Forelimb muscle (tissue), 1 donor: Measurements from ENCODE around the gene ZIM2. TPM values are rescaled to one million over a fixed set of nuclear protein-coding genes. Genes with fewer than 3 reads are reported as not detected.

Source experiments
- DNase-seq: peaks from one replicate; pipeline ENCODE4 v3.0.0-alpha.2; 2013; ENCODE audit warnings: low read depth
- polyA plus RNA-seq: library from polyadenylated mRNA; unstranded; fragments of 120-200 nt; gene quantifications from one replicate; pipeline ENCODE4 v1.2.1, GENCODE V29; 2013; ENCODE audit not compliant: insufficient read length

The ZIM2 gene
- polyA plus RNA-seq, 1 donor = 5.2 TPM

DNA sequence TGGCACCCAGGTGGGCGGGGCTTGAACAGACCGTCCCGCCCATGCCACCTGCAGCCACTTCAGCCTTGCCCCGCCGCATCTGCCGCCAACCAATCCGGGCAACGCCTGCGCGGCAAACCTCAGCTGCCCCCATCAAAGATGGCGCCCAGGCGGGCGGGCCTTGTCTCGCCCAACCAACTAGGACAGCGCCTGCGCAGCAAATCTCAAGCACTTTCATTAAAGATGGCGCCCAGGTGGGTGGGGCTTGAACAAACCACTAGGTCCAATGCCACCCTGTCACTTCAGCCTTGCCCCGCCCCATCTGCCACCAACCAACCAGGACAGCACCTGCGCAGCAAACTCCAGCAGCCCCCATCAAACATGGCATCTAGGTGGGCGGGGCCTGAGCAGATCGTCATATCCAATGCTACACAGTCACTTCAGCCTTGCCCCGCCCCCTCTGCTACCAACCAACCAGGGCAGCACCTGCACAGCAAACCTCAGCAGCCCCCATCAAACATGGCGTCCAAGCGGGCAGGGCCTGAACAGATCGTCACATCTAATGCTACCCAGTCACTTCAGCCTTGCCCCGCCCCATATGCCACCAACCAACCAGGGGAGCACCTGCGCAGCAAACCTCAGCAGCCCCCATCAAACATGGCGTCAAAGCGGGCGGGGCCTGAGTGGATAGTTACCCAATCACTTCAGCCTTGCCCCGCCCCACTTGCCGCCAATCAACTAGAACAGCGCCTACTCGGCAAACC lies 1.4 kb downstream of the ZIM2 start:
- DNase-seq = peak; percentile 87

DNA sequence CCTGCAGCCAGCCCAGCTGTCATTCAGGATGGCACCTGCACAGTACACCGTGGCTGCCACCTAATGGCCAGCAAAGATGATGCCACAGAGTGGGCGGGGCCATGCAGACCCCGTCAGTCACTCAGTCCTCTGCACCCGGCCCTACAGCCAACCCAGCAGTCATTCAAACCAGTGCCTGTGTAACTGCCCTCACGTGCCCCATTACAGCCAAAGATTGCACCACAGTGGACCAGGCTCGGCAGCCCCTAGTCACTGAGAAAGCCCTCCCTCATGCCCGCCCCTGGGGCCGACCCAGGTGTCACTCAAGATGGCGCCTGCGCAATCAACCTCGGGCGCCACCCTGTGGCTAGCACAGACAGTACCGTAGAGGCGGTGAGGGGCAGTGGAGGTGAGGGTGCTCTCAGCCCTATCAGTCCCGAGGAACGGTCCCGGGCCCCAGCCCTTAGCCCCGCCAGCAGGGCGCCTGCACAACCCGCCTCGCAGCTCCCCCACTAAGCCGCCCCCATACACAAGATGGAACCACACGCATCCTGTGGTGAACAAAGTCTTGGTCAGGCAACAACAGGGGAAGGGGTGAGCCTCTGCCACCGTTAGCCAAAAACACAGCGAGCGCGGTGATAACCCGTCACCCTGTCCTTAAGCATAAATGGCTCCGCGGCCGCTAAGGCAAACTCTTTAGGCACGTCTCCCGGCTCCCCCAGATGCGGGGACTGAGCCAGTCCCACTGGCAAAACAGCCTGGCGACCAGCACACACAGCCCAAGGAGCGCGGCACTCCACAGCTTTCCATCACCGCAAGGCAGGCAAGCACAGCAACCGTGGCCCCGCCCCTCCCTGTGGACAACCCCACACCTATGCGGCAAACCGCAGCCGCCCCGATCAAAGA lies 2.3 kb downstream of the ZIM2 start:
- no peak for DNase-seq

DNA sequence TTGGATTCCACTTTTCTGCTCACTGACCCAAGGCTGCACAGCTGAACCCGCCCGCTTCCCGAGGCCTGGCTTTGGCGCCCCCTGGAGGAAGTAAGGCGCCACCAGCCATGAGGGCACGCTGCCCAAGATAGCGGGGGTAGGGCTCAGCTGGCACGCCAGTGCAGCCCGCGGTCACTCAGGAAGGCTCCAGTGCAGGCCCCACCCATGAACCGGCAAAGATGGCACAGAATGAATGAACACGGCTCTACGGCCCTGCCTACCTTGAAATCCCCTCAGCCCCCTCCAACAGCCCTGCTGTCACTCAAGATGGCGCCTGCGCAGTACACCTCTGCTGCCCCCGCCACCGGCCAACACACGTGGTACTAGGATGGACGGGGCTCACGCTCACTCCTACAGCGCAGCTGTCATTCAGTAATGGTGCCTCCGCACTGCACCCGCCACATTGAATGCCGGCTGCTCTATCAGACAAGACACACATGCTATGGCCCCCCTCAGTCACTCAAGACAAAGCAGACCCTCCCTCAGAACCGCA lies 3.0 kb downstream of the ZIM2 start:
- DNase-seq = no peak

DNA sequence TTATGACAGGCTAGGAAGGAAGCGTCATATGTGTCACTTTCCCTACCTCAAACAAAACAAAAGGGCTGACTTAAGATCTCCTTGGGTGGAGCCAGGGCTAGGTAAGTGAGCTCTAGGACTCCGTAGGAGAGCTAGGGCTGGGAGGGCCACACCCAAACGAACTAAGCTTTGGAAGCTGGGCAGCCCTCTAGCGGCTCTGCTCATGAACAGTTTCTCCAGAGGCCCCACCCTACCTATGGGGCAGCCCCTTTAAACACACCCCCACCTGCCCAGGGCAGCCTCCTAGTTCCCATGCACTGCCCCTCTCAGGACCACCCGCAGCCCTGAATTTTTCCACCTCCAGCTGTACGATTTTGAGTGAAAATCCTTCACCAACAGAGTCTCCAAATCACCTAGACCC lies 3.5 kb downstream of the ZIM2 start:
- no peak for DNase-seq

DNA sequence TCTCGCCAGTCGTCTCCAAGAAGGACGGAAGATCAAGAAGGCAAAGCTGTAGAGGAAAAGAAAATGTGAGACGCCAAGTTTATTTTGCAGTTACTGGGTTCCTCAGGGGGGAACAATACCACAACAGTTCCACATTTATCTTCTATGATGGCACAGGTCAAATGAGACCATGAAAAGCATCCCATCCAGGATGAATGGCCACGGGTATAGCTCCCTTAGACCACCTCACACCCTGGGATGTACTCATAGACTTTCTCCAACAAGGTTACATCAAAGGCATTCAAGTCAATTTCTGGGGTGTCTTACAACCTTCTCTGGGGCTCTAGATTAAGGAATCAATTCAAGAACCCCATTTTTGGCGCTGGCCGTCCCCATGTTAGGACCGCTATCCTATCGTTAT lies 4.5 kb downstream of the ZIM2 start:
- no peak for DNase-seq

DNA sequence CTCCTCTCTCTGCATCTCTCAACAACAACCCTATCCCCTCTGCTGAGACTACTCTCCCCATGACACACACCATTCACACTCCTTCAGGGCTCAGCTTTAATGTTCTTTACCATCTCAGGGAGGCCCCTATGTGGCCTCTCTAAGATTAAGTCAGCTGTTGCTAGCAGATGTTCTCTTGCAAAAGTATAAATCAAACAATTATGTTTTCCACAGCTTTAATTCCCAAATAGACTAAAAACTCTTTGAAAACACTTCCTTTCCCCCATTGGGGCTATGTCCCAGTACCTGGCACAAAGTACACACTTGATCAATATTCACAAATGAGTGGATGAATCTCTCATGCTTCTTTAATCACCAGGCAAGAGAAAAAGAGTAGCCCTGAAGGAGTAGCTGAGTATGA lies 5.1 kb downstream of the ZIM2 start:
- no peak for DNase-seq

DNA sequence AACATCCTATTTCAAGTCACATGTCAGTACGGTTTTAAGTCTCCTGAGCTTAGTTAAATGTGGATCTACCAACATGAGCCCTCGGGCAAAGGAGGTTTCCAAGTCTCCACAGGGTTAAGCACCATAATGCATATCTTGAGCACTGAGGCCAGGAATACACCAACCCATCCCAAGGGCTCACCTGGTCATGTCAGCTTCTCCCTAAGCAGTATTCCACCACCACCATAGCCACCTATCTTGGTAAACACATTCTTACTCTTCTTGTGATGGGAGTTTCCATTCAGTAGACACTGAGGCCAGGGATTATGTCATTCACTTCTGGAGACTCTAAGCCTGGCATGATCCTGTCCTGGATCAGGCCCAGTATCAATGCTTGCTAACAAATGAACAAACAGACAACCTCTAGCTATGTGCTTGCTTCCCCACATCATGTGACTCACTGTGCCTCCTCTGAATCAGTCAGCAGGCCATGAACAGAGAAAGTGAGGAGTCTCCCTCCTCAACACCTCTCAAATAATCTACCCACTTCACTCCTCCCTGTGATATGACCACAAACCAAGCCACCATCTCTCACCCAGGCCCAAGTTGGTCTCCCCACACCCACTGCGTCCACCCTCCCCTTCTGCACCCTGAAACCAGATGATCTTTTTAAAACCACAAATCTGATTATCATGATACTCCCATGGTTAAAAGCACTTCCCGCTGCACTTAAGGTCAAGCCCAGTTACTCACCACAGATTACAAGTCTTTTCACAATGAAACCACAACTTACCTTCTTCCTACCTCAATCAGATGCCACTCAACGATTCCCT lies 5.8 kb downstream of the ZIM2 start:
- no peak for DNase-seq

DNA sequence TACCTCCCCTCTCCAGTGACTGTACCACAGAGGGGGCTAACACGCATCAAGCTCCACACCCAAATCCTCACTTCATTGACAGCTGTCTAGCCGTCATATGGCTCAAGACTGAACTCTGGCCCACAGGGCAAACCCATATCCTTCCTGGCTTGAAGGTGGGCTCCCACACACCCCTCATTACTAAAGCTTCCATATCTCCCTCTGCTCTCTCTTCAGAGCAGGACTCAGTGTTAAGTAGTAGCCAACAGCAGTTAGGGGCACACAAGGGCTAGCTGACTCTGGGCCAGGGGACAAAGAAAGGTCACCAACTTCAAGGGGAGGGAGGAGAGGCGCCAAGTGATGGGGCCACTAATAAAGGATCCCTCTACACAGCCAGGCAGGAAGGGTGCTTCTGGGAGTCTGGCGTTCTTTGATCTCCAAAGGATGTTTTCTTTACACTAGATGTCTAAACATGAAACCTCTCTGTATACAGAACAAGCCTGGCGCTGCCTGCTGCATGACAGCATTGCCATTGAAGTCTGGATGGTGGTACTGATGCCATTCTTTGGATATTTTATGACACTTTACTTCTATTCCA lies 8.1 kb downstream of the ZIM2 start:
- DNase-seq = no peak

DNA sequence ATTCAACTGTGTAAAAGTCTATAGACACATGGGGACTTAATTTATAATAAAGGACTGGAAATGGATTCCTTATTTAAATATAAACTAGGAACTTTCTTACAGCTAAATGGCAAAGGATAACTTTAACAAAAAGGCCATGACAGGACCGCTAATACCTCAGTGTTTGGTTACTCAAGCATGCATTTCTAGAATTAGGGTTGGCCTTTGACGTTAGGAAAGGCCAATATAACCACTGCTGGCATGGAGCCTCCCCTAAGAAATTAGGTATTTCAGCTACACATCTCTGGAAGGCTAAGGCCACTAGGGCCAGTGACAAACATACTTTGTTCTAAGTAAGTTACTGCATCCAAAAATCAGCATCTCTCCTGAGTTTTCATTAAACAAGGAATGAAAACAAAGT lies 9.3 kb downstream of the ZIM2 start:
- DNase-seq = no peak

DNA sequence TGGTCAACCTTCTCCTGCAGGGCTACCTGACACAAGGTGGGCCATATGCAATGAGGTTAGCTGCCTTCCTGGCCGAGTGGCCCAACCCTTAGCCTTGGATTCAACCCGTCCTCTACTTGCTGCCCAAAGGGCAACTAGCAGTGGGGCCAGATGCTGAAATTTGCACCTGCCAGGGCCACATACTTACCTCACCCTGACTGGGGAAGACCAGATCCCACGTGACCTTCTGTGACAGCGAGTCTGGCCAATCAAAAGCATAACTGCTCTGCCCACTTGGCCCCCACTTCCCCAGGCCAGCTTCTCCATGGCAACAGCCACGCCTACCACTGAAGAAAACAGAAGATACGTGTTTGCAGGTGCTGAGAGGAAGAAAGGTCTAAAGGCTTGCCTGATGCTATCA lies 10.9 kb downstream of the ZIM2 start:
- no peak for DNase-seq

DNA sequence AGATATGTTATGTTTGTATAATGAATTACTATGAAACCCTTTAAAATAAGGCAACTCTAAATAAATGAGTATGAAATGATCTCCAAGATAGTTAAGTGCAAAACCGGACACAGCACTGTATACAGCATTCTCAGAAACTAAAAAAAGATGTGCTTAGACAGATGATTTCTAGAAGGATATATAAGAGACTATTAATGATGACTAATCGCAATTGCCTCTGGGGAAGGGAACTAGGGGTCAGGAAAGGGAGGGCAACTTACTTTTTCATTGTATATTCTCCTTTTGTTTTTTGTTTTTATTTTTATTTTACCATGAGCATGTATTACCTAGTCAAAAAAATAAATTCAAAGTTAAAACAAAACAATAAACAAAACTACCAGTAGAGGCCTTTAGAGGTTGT lies 12.8 kb downstream of the ZIM2 start:
- no peak for DNase-seq

DNA sequence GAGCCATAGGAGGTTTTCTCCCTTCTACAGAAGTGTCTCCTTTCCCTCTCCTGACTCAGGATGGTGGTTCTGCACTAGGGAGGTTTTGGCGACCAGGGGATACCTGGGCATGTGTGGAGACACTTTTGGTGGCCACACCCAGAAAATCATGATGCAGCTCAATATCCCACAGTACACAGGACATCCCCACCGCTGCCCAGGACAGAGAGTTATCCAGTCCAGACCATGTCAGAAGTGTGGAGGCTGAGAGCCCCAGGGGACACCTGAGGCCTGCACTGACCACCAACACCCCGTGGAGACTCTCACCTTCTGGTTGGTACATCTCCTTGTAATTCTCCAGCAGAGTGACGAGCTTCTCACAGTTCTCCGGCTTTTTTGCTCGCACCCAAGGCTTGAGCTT lies 16.6 kb downstream of the ZIM2 start:
- DNase-seq = no peak

DNA sequence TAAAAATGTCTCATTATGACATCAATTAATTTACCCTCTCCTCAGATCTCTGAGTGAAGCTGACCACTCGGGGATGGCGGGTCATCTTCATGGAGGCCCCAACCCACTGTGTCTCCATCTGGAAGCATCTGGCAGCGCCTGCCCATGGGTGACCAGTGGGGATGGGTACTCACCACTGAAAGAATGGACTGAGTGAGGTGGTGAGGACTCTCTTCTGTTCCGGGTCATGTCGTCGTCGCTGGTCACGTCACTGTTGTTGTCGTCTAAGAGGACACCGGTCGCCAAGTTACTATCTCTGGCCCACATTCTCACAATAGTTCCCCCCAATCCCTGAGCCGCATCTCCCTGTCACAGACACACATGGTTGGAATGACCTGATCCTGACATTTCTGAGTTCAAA lies 17.1 kb downstream of the ZIM2 start:
- DNase-seq = no peak

DNA sequence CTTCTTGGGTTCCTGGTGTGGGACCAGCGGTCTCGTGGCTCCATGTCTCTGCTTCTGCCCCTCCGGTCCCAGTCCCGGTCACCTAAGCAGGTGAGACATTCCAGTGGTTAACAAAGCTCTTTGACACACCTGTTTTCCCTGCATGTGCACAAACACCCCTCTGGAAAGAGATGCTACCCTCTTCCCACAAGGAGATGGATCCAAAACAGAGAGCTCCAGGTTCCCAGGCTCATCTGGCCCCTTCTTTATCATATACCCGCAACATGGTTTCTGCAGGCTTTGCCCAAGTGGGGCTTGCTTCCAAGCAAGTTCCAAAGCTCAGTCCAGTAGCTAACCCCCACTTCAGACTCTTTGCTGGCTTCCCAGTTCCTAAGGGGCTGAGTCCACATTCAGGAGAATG lies 17.8 kb downstream of the ZIM2 start:
- no peak for DNase-seq

DNA sequence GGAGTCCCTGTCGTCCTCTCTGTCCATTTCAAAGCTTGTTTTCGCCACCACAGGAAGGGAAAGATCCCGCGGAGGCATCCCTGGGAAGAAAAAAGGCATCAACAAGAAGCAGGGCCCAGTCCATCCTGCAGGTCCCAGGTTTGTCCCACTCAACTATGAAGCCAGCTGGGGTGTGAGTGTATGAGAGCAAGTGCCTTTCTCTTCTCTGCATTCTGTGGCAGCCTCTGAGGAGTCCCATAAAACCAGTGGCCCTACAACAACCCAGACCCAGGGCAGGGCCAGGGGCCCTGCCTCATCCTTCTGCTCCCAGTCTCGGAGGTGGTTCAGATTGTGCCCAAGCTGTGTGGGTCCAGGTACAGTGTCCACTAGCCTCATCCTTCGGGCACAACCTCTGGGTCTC lies 18.9 kb downstream of the ZIM2 start:
- DNase-seq = no peak

DNA sequence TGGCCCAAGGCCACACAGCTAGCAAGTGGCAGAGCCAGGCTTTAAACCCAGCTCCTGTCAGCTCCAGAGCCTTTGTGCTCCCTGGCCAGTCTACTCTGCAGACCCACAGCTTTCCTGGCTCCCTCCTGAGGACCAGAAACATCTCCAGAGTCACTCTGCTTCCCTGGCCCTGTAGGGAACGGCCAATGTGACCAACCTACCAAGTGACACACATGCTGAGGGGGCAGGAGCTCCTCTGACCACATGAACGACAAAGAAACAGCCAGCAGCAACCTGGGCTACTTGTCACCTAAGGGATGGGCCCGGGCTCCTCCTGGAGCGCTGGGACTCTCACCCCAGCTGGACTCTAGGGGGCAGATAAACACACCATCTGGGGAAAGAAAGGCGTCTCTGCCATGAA lies 19.3 kb downstream of the ZIM2 start:
- DNase-seq = no peak

DNA sequence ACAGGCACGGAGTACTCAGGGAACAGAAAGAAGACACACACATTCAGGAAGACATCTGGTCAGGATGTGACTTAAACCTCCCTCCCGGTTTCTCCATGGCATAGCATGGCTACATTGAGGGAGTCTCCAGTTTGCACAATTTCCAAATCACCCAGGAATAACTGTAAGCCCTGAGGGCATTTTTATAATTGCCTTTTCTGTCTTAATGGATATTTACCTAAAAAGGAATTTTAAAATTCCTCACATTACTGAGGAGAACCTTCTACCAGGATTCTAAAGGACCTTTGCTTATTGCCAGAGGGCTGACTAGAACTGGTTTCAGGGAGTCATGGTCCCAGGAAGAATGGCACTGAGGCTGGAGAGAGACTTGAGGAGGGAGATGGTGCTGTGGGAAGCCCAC lies 21.4 kb downstream of the ZIM2 start:
- no peak for DNase-seq

DNA sequence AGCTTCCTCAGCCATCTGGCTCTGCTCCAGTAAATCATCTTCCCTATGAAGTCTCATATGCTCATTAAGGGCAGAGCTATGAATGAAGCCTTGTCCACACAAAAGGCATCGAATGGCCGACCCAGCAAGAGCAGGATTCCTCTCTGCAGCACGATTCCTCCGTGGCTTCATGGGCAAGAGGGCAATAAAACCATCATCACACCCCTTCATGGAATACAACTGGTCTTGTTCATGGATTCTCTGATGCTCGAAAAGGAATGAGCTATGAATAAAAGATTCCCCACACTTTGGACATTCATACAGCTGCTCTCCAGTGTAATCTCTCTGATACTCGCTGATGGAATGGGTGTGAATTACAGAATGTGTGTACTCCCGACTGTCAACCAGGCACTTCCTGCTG lies 25.9 kb downstream of the ZIM2 start:
- no peak for DNase-seq

DNA sequence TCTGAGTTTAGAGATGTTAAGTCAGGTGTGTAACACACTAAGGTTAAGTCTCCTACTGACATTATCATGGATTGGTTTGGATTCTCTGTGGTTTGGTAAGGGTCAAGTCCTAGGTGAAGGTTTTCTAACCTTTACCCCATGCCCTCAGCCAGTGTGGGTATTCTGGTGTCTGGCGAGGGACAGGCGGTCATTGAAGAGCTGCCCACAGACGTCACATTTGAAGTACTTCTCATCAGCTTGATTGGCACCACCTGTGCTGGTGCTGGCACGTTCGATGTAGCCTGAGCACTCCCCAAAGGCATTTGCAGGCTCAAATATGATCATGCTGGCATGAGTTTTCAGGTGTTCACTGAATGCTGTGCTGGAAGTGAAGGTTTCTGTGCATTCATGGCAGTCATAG lies 27.0 kb downstream of the ZIM2 start:
- DNase-seq = no peak

DNA sequence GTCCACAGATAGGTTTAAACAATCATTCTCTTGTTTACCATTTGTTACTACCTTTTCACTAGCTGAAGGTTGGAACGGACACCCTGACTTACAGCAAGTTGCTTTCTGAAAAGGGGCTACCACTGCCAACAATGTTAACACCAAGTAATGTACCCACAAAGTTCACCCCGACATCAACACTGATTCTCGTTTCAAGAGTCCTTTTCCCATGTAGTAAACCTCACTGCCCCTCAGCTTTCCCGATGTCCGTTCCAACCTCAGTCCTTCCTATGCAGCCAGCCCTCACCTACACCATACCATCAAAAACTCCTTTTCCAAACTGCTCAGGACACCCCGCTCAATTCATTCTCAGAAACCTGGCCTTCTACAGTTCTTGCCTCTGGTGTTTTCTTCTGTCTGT lies 29.0 kb downstream of the ZIM2 start:
- no peak for DNase-seq

DNA sequence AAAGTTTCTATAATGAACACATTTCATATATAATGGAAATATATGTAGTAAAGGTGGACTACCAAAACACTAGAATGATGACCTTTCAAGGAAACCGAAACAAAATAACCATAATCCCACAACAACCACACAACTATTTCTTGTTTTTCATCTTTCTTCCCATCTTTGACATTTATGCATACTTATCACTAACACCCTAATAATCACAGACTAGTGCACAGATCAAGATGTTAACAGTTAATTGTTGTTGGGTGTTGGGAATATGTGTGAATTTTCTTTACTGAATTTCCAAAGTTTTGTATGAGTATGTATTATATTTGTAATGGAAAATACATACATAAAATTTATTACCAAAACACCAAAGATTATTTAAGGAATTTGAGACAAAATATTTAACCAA lies 30.3 kb downstream of the ZIM2 start:
- no peak for DNase-seq
